ENCODE results near the gene PYROXD2.

PYROXD2 gene

DNA sequence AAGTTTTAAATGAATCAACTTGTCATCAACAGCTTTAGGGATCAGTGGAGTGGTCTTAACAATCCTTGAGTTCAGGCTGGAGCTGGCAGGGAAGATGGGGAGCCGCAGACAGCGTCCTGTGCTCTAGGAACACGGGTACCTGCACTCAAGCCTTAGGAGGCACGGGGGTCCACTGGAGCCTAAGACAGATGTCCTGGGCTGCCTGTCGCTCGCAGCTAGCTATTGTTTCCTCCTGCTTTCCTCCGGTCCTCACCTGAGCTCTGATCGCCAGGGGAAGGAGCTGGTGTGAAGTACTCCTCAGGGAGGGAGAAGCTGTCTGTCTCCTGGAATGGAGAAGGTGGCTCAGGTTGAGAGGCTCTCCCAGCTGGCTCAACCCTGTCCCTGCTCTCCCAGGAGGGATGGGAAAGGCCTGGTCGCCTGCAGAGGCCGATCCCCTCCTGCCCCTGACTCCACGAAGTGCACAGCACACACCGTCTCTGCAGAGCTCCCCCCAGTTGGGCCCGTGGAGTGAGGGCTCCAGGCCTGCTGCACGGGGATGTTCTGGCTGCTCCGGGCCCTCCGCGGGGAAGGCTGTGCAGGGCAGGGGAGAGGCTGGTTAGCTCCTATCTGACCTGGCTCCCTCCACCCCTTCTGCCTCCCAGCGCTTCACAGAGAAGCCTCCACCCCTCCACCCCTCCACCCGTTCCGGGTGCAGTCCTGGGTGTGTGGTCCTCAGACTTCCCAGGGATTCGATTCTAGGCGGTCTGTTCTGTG, 14.5 kb upstream of the PYROXD2 start:
- H3K4me3 ChIP-seq (replicated peaks in 1 of 2; ENCODE audit: low read depth in 2 of 2, low read length in 2 of 2): no peak overlapping the region
- TF ChIP-seq, protein P1, sequence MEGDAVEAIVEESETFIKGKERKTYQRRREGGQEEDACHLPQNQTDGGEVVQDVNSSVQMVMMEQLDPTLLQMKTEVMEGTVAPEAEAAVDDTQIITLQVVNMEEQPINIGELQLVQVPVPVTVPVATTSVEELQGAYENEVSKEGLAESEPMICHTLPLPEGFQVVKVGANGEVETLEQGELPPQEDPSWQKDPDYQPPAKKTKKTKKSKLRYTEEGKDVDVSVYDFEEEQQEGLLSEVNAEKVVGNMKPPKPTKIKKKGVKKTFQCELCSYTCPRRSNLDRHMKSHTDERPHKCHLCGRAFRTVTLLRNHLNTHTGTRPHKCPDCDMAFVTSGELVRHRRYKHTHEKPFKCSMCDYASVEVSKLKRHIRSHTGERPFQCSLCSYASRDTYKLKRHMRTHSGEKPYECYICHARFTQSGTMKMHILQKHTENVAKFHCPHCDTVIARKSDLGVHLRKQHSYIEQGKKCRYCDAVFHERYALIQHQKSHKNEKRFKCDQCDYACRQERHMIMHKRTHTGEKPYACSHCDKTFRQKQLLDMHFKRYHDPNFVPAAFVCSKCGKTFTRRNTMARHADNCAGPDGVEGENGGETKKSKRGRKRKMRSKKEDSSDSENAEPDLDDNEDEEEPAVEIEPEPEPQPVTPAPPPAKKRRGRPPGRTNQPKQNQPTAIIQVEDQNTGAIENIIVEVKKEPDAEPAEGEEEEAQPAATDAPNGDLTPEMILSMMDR (IDR thresholded peaks at IDR 0.05; ENCODE audit: low read depth, low read length): no peak
- no peak for DNase-seq (ENCODE audit: low read depth in 2 of 2)

DNA sequence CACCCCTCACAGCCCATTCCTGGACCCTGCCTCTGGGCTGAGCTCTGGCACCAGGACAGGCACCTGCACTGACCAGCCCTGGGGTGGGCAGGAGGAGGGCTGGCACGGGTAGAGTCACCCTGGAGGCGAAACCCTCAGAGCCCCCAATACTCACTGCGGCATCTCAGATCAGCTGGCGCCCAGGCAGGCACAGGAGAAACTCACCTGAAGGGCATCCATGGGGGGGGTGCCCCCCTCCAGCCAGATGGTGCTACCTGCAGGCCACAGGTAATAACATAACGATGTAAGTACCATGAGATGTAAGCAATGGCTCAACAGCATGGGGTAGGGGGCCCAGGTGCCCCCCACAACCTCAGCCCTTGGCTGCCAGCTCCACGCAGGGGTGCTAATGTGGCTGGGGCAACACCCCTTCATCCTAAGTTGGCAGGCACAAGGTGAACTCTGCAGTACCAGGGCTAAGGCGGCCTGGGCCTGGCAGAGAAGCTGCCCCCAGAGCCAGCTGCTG, 12.1 kb upstream of the PYROXD2 start:
- TF ChIP-seq, protein P1 (IDR thresholded peaks at IDR 0.05; ENCODE audit: low read depth, low read length): no peak
- no peak overlapping the region for H3K4me3 ChIP-seq (replicated peaks in 1 of 2; ENCODE audit: low read depth in 2 of 2, low read length in 2 of 2)
- DNase-seq (ENCODE audit: low read depth in 2 of 2): no peak

DNA sequence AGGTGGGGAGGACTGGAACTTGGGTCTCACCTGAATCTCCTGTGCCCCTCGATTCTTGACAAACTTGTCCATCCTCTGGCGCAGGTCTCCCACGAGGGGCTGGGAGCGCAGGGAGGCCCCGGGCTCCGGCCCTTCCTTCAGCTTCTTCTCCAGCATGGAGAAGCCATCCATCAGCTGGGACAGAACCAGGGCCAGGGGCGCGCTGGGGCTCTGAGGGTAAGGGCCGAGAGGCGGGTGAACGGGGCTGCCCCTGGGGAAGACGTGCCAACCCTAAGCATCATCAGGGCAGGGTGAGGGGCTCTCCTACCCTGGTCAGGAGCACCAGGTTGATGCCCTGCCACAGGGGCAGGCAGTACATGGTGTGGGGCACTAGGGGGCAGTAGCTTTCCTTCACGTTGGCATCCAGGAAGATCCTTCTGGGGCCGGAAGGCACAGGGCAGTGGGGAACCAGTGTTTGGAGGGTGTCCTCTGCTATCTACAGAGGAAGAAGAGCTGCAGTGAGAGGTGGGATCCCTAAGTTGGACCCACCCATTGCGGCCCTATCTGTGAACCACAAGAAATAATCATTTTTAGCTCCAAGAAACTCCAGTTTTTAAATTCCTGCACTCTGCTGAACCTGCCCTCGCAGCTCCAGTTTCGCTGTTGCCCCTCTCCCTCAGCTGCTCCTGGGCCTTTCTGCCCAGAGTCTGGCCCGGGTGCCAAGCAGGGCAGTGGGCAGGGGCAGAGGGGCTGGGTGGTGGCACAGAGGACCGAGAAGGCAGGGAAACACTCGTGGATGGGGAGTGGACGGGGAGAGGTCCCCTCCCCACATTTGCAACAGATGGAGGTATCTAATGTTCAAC, 10.8 kb upstream of the PYROXD2 start:
- TF ChIP-seq, protein P1 (IDR thresholded peaks at IDR 0.05; ENCODE audit: low read depth, low read length): peak; percentile 86
- peak; percentile 49 to 60 for DNase-seq (ENCODE audit: low read depth in 2 of 2)
- no peak overlapping the region for H3K4me3 ChIP-seq (replicated peaks in 1 of 2; ENCODE audit: low read depth in 2 of 2, low read length in 2 of 2)

DNA sequence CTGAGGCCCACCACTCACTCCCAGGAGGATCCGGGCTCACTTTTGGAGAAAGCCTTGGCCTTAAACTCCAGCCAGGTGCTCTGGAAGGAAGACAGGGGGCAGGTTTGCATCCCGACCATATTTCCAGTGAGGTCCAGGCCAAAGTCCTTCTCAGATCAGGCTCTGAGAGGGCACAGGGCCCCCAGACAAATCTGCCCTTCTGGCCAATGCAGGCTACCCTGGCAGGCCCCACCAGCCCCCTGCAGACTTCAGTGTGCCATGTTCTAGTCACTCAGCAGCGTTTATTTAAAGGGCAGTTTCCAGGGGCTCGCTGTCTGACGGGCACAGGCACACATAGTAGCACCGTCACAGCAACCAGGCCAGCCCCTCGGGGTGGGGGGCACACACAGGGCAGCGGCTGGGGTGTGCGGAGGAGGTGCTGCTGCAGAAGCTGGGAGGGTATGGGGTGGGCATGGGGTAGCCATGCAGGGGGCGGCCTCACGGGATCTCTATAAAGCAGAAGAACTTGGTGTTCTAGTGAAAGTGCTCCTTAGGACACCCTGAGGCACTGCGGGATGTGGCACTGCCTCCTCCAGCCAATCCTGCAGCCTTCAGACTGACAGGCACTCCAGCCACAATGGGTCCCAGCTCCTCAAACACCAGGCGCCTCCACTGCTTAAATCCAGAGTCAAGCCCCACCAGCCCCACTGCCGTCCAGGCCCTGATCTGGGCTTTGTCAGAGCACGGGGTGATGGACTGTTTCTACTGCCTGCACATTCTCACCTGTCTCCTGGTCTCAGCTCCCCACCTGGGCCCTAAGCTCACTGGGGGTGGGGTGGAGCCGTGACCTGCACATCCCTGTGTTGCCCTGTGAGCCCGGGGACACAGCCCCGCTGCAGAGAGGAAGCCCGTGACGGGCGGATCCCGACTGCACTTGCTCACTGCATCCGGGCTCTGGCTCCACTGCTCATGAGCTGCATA, 9.6 kb upstream of the PYROXD2 start:
- DNase-seq (ENCODE audit: low read depth in 2 of 2): no peak
- no peak overlapping the region for H3K4me3 ChIP-seq (replicated peaks in 1 of 2; ENCODE audit: low read depth in 2 of 2, low read length in 2 of 2)
- TF ChIP-seq, protein P1 (IDR thresholded peaks at IDR 0.05; ENCODE audit: low read depth, low read length): no peak

DNA sequence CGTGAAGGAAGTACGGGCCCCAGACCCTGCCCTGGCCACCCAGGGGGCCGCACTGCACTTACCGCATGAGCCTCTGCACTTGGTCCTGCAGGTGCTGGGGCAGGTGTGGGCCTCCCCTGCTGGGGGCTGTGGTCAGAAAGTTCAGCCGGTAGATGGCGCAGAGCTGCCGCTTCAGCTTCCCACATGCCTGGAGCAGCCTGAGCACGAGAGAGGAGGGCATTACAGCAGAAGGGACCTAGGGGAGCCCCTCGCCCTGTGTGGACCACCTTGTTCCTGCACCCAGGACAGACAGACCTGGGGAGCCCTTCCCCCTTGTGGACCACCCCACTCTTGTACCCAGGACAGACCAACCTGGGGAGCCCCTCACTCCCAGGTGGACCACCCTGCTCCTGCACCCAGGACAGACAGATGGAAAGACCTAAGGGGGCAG, 8.7 kb upstream of the PYROXD2 start:
- DNase-seq (ENCODE audit: low read depth in 2 of 2): no peak
- no peak overlapping the region for H3K4me3 ChIP-seq (replicated peaks in 1 of 2; ENCODE audit: low read depth in 2 of 2, low read length in 2 of 2)
- TF ChIP-seq, protein P1 (IDR thresholded peaks at IDR 0.05; ENCODE audit: low read depth, low read length): no peak

DNA sequence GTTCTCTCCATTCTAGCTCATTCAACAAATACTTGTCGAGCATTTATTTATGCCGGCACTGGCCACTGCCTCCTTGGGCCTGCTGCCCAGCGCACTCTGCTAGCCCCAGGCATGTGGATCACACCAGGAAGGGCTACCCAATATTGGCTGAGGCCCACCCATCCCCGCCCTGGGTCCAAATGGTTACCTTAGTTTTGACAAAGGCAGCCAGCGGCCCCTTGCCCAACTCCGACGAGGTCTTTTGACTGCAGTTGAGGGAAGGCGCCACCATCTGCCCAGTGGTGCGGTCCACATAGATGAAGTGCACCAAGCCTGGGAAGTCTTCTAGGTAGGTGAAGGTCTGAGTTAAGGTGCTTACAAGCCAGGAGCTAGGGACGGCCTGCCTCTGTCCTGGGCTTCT, 7.2 kb upstream of the PYROXD2 start:
- H3K4me3 ChIP-seq (replicated peaks in 1 of 2; ENCODE audit: low read depth in 2 of 2, low read length in 2 of 2): no peak overlapping the region
- DNase-seq (ENCODE audit: low read depth in 2 of 2): no peak
- TF ChIP-seq, protein P1 (IDR thresholded peaks at IDR 0.05; ENCODE audit: low read depth, low read length): no peak

Data from cardiac fibroblast (primary cell).